Left ventricle myocardium inferior (tissue), 1 donor: ENCODE data around the gene MEIOSIN. TPM values are rescaled to one million over a fixed set of nuclear protein-coding genes. Genes with fewer than 3 reads are reported as not detected.

Experiments used
- DNase-seq: peaks from one replicate; pipeline ENCODE4 v3.0.0-alpha.2; 2020
- H3K27ac ChIP-seq: fragments of 200-600 bp; replicated peaks from 2 replicates; pipeline ENCODE4 v1.8.0; 2021
- H3K27me3 ChIP-seq: fragments of 200-600 bp; 2 replicates; pipeline ENCODE4 v1.8.0; 2021; ENCODE audit warnings: low read depth
- H3K36me3 ChIP-seq: fragments of 200-600 bp; 2 replicates; pipeline ENCODE4 v1.8.0; 2021
- H3K4me1 ChIP-seq: fragments of 200-600 bp; 2 replicates; pipeline ENCODE4 v1.8.0; 2021
- H3K4me3 ChIP-seq: fragments of 200-600 bp; 2 replicates; pipeline ENCODE4 v1.8.0; 2021; ENCODE audit warnings: mild to moderate bottlenecking, moderate library complexity
- H3K9me3 ChIP-seq: fragments of 200-600 bp; replicated peaks from 2 replicates; pipeline ENCODE4 v1.8.0; 2021
- CTCF ChIP-seq: fragments of 200-600 bp; IDR thresholded peaks from 2 replicates; pipeline ENCODE4 v1.8.0; 2021; ENCODE audit warnings: antibody characterized with exemption, mild to moderate bottlenecking, borderline replicate concordance
- intact Hi-C: fragments of 100-400 bp; cut with micrococcal nuclease; formaldehyde crosslinking; loops from one replicate; pipeline ENCODE4 v1.11.0; 2022
- total RNA-seq: library from RNA; stranded (reverse); fragmentation: NEBNext Ultra II Directional; extraction: Animal tissue kit (Norgen Biotek cat#: 25700); gene quantifications from one replicate; pipeline ENCODE4 v1.2.1, GENCODE V29; 2021
- donor health status: DM: no; HTN: yes; CAD: no; lungs with severe emphysema.

The MEIOSIN gene
- total RNA-seq, 1 donor from 2014 or later = not detected

GRCh38 chr19:45778010-45778661 is 44.9 kb downstream of the MEIOSIN start:
- H3K36me3 ChIP-seq = peaks cover 51% of the 10 kb centered on the region
- intact Hi-C loops = no loop called here
- no peaks in the 10 kb centered on the region for H3K27me3 ChIP-seq
- H3K4me3 ChIP-seq = no peak overlapping the region
- no peaks in the 10 kb centered on the region for H3K9me3 ChIP-seq
- peaks cover 45% of the 10 kb centered on the region for H3K4me1 ChIP-seq
- no peak for DNase-seq
- H3K27ac ChIP-seq = no peak overlapping the region
- TF ChIP-seq CTCF = no peak

GRCh38 chr19:45779231-45780145 is 46.2 kb downstream of the MEIOSIN start:
- peak; percentile 78 for DNase-seq
- Histone ChIP-seq H3K36me3 (peaks cover 41% of the 10 kb centered on the region), H3K27ac (peak overlapping the region; percentile 94), H3K4me1 (peaks cover 58% of the 10 kb centered on the region), H3K4me3 (peak overlapping the region; percentile 75), H3K27me3 (no peaks in the 10 kb centered on the region), H3K9me3 (no peaks in the 10 kb centered on the region)
- intact Hi-C loops = no loop called here
- TF ChIP-seq CTCF = peak; percentile 59

- Histone ChIP-seq H3K4me3 (peak overlapping the region; percentile 75), H3K27ac (peak overlapping the region; percentile 94), H3K36me3 (peaks cover 35% of the 10 kb centered on the region), H3K4me1 (peaks cover 65% of the 10 kb centered on the region), H3K27me3 (no peaks in the 10 kb centered on the region), H3K9me3 (no peaks in the 10 kb centered on the region)
- no peak for TF ChIP-seq CTCF
- intact Hi-C loops = no loop called here
- no peak for DNase-seq
Observed at GRCh38 chr19:45780146-45780447, 46.9 kb downstream of the MEIOSIN start.

GRCh38 chr19:45780448-45781213 is 47.4 kb downstream of the MEIOSIN start:
- TF ChIP-seq CTCF = no peak
- Histone ChIP-seq H3K9me3 (no peaks in the 10 kb centered on the region), H3K4me1 (peaks cover 70% of the 10 kb centered on the region), H3K27ac (peak overlapping the region; percentile 94), H3K4me3 (peak overlapping the region; percentile 75), H3K36me3 (peaks cover 36% of the 10 kb centered on the region), H3K27me3 (no peaks in the 10 kb centered on the region)
- intact Hi-C loops = no loop called here
- no peak for DNase-seq
